Measurements from ENCODE around the gene CDT1. TPM values are rescaled to one million over a fixed set of nuclear protein-coding genes. Genes with fewer than 3 reads are reported as not detected.

Gene CDT1
- total and polyA plus RNA-seq, 8 donors: 1.5 to 147 (median 5.7) TPM

DNA sequence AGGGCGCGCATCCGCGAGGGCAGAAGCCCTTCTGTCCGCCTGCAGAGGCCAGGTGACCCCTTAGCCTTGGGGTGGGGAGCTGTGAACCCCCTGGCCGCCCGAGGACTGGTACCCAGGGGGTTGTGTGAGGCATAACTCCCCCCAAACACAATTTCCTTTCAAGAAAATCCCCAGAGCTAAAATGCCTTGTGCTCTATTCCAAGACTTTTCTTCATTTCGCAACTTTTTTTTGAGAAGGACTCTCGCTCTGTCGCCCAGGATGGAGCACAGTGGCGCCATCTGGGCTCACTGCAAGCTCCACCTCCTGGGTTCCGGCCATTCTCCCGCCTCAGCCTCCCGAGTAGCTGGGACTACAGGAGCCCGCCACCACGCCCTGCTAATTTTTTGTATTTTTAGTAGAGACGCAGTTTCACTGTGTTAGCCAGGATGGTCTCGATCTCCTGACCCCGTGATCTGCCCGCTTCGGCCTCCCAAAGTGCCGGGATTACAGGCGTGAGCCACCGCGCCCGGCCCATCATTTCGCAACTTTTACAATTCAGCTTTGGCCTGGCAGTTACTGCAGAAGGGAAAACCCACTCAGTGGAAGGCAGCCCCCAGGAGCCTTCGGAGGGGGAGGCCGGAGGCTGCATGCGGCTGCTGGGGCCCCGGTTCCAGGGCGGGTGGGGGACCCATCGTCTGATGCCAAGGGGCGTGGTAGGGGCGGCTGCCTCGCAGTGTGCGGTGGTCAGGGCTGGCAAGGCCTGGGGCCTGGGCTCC, 9.1 kb downstream of the CDT1 start:
- Histone ChIP-seq H3K9me3 (no peaks in the 10 kb centered on the region), H3K4me1 (peaks cover 28 to 48% (median 44%) of the 10 kb centered on the region in 4 donors), H3K36me3 (peaks cover 9 to 25% (median 24%) of the 10 kb centered on the region in 4 donors), H3K27ac (peak overlapping the region; percentile 87 to 97 (median 93)), H3K4me3 (peak overlapping the region; percentile 73 to 93 (median 79)), H3K27me3 (no peaks in the 10 kb centered on the region)
- WGBS, 5 donors: 37 to 52% (median 44%) methylated on average over 30 to 37 of the region's 37 CpGs
- peak in 1 of 2 donors; percentile 45 for DNase-seq
- intact Hi-C loops (cut with DNase I; ENCODE audit: low total_unique reads): no loop called here
- TF ChIP-seq EP300 (IDR thresholded peaks at IDR 0.05) (no peak), POLR2AphosphoS5 (IDR thresholded peaks at IDR 0.05) (peak in 1 of 3 donors; percentile 2)

DNA sequence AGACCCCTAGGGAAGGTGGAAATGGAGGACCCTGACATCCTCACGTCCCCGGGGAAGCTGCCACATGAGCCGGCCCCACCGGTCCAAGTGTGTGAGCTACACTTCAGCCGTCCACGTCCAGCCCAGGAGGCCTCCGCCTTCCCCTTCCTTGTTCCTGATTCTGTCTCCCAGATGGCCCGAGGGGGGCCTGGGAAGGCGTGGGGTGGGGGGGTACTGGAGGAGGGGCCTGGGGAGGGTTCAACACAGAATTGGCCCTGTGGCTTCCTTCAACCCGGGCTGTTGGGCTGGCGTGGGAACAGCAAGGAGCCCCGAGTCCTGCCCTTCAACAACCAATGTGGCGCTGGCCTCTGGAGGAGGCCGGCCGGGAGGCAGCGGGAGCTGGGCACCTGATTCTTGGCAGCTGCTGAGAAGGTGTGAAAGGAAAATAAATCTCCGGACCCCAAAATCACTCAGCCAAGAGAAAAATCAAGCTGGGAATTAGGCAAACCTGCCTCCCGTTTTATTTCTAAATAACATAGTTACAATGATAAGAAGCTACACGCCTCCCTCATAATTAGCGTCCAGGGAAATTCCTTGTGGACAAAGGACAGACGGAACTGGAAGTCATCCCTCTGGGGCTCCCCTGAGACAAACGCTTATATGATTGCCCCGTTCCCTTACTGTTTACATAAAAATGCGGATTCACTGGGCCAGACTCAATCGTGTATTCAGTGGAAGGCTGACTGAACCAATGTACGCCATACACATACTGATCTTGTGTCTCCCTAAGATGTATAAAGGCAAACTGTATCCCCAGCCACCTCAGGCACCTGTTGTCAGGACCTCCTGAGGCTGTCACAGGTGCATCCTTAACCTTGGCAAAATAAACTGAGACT, 9.9 kb downstream of the CDT1 start:
- peaks cover 28 to 48% (median 44%) of the 10 kb centered on the region in 4 donors for H3K4me1 ChIP-seq
- H3K27me3 ChIP-seq: no peaks in the 10 kb centered on the region
- peak overlapping the region in 2 of 4 donors; percentile 85 to 93 for H3K4me3 ChIP-seq
- WGBS, 5 donors: 41 to 62% (median 53%) methylated on average over 21 to 26 of the region's 26 CpGs
- intact Hi-C loops (cut with DNase I; ENCODE audit: low total_unique reads): no loop called here
- no peaks in the 10 kb centered on the region for H3K9me3 ChIP-seq
- TF ChIP-seq POLR2A (IDR thresholded peaks at IDR 0.05) (no peak), POLR2AphosphoS5 (IDR thresholded peaks at IDR 0.05) (no peak), EP300 (IDR thresholded peaks at IDR 0.05) (no peak)
- TF ChIP-seq, protein P1, sequence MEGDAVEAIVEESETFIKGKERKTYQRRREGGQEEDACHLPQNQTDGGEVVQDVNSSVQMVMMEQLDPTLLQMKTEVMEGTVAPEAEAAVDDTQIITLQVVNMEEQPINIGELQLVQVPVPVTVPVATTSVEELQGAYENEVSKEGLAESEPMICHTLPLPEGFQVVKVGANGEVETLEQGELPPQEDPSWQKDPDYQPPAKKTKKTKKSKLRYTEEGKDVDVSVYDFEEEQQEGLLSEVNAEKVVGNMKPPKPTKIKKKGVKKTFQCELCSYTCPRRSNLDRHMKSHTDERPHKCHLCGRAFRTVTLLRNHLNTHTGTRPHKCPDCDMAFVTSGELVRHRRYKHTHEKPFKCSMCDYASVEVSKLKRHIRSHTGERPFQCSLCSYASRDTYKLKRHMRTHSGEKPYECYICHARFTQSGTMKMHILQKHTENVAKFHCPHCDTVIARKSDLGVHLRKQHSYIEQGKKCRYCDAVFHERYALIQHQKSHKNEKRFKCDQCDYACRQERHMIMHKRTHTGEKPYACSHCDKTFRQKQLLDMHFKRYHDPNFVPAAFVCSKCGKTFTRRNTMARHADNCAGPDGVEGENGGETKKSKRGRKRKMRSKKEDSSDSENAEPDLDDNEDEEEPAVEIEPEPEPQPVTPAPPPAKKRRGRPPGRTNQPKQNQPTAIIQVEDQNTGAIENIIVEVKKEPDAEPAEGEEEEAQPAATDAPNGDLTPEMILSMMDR (IDR thresholded peaks at IDR 0.05): no peak
- H3K36me3 ChIP-seq: peaks cover 9 to 16% (median 16%) of the 10 kb centered on the region in 4 donors
- DNase-seq: no peak
- H3K27ac ChIP-seq: peak overlapping the region in 3 of 5 donors; percentile 93 to 97 (median 95)

DNA sequence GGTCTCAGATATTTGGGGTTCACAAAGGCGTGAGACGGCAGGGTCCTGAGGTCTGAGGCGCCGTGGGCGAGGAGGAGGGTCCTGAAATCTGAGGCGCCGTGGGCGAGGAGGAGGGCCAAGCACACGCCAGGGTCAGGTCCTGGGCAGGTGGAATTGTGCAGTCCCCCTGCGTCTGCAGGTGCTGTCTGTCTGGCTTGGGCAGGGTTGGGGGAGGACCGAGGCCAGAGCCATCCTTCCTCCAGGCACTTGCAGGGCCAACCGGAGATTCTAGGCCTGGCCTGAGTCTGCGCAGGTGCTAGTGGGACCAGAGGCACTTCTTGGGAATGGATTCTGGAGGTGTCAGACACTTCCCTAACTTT, 10.5 kb downstream of the CDT1 start:
- Histone ChIP-seq H3K4me1 (peaks cover 28 to 48% (median 43%) of the 10 kb centered on the region in 4 donors), H3K4me3 (no peak overlapping the region), H3K9me3 (no peaks in the 10 kb centered on the region), H3K27ac (no peak overlapping the region), H3K27me3 (no peaks in the 10 kb centered on the region), H3K36me3 (peaks cover 7 to 10% (median 10%) of the 10 kb centered on the region in 4 donors)
- DNase-seq: no peak
- 72 to 82% (median 74%) methylated on average over 11 to 13 of the region's 13 CpGs for WGBS, 5 donors
- TF ChIP-seq EP300 (IDR thresholded peaks at IDR 0.05): no peak
- TF ChIP-seq POLR2AphosphoS5 (IDR thresholded peaks at IDR 0.05): no peak
- no peak for TF ChIP-seq POLR2A (IDR thresholded peaks at IDR 0.05)
- TF ChIP-seq, protein P1 (IDR thresholded peaks at IDR 0.05): no peak
- intact Hi-C loops (cut with DNase I; ENCODE audit: low total_unique reads): no loop called here

DNA sequence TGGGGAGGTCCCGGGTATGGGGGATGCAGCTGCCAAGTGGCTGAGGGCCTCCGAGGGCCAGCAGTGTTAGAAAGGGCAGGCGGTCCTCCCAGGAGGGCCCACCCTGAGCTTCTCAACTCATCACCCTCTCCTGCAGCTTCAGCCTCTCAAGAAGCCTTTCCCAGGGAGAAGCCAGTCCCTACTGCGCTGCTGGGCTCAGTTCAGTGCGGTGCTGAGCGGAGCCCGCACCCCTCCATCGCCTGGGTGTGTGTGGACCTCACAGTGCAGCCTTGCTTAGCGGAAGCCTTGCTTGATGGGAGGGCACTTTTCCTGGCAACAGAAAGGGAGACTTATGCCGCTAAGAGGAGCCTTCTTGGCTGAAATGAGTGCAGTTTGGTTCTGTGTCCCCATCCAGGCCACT, 11.6 kb downstream of the CDT1 start:
- Histone ChIP-seq H3K27me3 (no peaks in the 10 kb centered on the region), H3K4me3 (no peak overlapping the region), H3K27ac (no peak overlapping the region), H3K36me3 (peaks cover 0 to 4% (median 3%) of the 10 kb centered on the region in 4 donors), H3K4me1 (peaks cover 21 to 37% (median 32%) of the 10 kb centered on the region in 4 donors), H3K9me3 (no peaks in the 10 kb centered on the region)
- WGBS, 5 donors: 71 to 89% (median 78%) methylated on average over 8 to 10 of the region's 10 CpGs
- intact Hi-C loops (cut with DNase I; ENCODE audit: low total_unique reads): no loop called here
- no peak for DNase-seq
- TF ChIP-seq, protein P1 (IDR thresholded peaks at IDR 0.05): no peak
- TF ChIP-seq POLR2A (IDR thresholded peaks at IDR 0.05): no peak
